HepG2 (cell line): ENCODE results near the gene CHN2. TPM values are rescaled to one million over a fixed set of nuclear protein-coding genes. Genes with fewer than 3 reads are reported as not detected.

Experiments used
- AKNA ChIP-seq: sonication (generic); formaldehyde crosslinking; IDR thresholded peaks from 2 replicates; pipeline ENCODE4 v1.4.0; 2020; ENCODE audit warnings: missing genetic modification reagents, borderline replicate concordance
- CSRNP2 ChIP-seq: sonication (generic); formaldehyde crosslinking; conservative IDR thresholded peaks from 2 replicates; pipeline ENCODE4 v1.8.0; 2022; ENCODE audit warnings: low read depth, missing genetic modification reagents
- FOXO1 ChIP-seq: sonication (generic); formaldehyde crosslinking; IDR thresholded peaks from 2 replicates; pipeline ENCODE4 v1.4.0; 2020; ENCODE audit warnings: missing genetic modification reagents
- MEIS1 ChIP-seq: sonication (generic); formaldehyde crosslinking; IDR thresholded peaks from 2 replicates; pipeline ENCODE4 v1.9.0; 2021; ENCODE audit warnings: mild to moderate bottlenecking, missing genetic modification reagents, moderate library complexity, borderline replicate concordance
- NCOA2 ChIP-seq: sonication (generic); formaldehyde crosslinking; IDR thresholded peaks from 2 replicates; pipeline ENCODE4 v1.8.0; 2022; ENCODE audit warnings: inconsistent platforms
- NPAS2 ChIP-seq: sonication (generic); formaldehyde crosslinking; IDR thresholded peaks from 2 replicates; pipeline ENCODE4 v1.8.0; 2022; ENCODE audit warnings: mild to moderate bottlenecking, missing genetic modification reagents, borderline replicate concordance
- NR2F6 ChIP-seq, 2 experiments: IDR thresholded peaks; 2 replicates each; pipeline ENCODE4 v1.6.1; 2016; ENCODE audit warnings: antibody characterized with exemption in 1 of 2, mild to moderate bottlenecking in 1 of 2
- POLR2G ChIP-seq: fragments of 200-400 bp; formaldehyde crosslinking; IDR thresholded peaks from 2 replicates; pipeline ENCODE4 v1.6.1; 2018; ENCODE audit warnings: mild to moderate bottlenecking, low read depth, low read length, moderate library complexity
- RBM39 ChIP-seq: fragments of 200-400 bp; formaldehyde crosslinking; IDR thresholded peaks from one replicate; pipeline ENCODE4 v1.6.1; 2018; ENCODE audit warnings: antibody characterized with exemption, mild to moderate bottlenecking, low read depth, low read length; ENCODE audit not compliant: poor library complexity, severe bottlenecking
- TSC22D2 ChIP-seq: sonication (generic); formaldehyde crosslinking; IDR thresholded peaks from 2 replicates; pipeline ENCODE4 v1.5.1; 2020; ENCODE audit warnings: missing genetic modification reagents, mild to moderate bottlenecking, borderline replicate concordance
- ZFX ChIP-seq: sonication (generic); formaldehyde crosslinking; IDR thresholded peaks from 2 replicates; pipeline ENCODE4 v1.4.0; 2020; ENCODE audit warnings: mild to moderate bottlenecking, low read depth, missing genetic modification reagents, moderate library complexity
- ZNF12 ChIP-seq: sonication (generic); formaldehyde crosslinking; IDR thresholded peaks from 2 replicates; pipeline ENCODE4 v1.5.0; 2020; ENCODE audit warnings: missing genetic modification reagents
- ZNF280D ChIP-seq: sonication (generic); formaldehyde crosslinking; IDR thresholded peaks from 2 replicates; pipeline ENCODE4 v1.5.1; 2020; ENCODE audit warnings: mild to moderate bottlenecking, missing genetic modification reagents
- ZNF503 ChIP-seq: sonication (generic); formaldehyde crosslinking; IDR thresholded peaks from 2 replicates; pipeline ENCODE4 v1.4.0; 2020; ENCODE audit warnings: missing genetic modification reagents
- ZNF768 ChIP-seq: sonication (generic); formaldehyde crosslinking; IDR thresholded peaks from 2 replicates; pipeline ENCODE4 v1.4.0; 2020; ENCODE audit warnings: missing genetic modification reagents
- ZNF781 ChIP-seq: sonication (generic); formaldehyde crosslinking; IDR thresholded peaks from 2 replicates; pipeline ENCODE4 v1.5.1; 2020; ENCODE audit warnings: borderline replicate concordance, mild to moderate bottlenecking, missing genetic modification reagents; ENCODE audit errors: not compliant biosample characterization
- ZNF891 ChIP-seq: sonication (generic); formaldehyde crosslinking; IDR thresholded peaks from 2 replicates; pipeline ENCODE4 v1.5.0; 2020; ENCODE audit warnings: mild to moderate bottlenecking, missing genetic modification reagents
- polyA plus RNA-seq, 8 experiments: library from polyadenylated mRNA; depleted of rRNA in 3 of 8; stranded (reverse) in 7 of 8; unstranded in 1 of 8; fragments of >200 nt; fragmentation: Illumina TruSeq in 4 of 8; extraction: Trizol in 4 of 8; gene quantifications; 2 replicates each; pipeline versions ENCODE4 v1.2.1 to v1.2.3, GENCODE V29; 2011 to 2016; ENCODE audit warnings: low read depth in 4 of 8, missing spikeins in 1 of 8, mixed read lengths in 1 of 8; ENCODE audit not compliant: insufficient read depth in 1 of 8
- total RNA-seq, 5 experiments: library from RNA; depleted of rRNA; stranded (reverse); fragments of >200 nt; fragmentation: Illumina TruSeq; extraction: Trizol; gene quantifications; 2 replicates each; pipeline ENCODE4 v1.2.3, GENCODE V29; 2016; ENCODE audit warnings: low read depth in 1 of 5

Gene CHN2
- total and polyA plus RNA-seq, 2 of the 13 experiments (the other 11 are each of a cell fraction or from before 2014, with no cell fraction given) = 23.5 to 30.5 TPM

GRCh38 chr7:29146057-29146706, 48.4 kb upstream of the CHN2 start, which contains the start of gene CPVL (continued):
- TF ChIP-seq MEIS1 (CRISPR knock-in tag) (no peak; the same call in 1 of the 2 replicates), ZNF12 (CRISPR knock-in tag) (no peak), ZNF891 (CRISPR knock-in tag) (no peak), NPAS2 (CRISPR knock-in tag) (no peak), ZNF280D (CRISPR knock-in tag) (no peak), ZNF781 (CRISPR knock-in tag) (peak; percentile 21), RBM39 (peak; percentile 57), ZNF503 (CRISPR knock-in tag) (0 out of 2 replicates have a peak, but pooled peaks have one; percentile 46), NCOA2 (no peak), CSRNP2 (CRISPR knock-in tag) (no peak), FOXO1 (CRISPR knock-in tag) (no peak), NR2F6 (IDR thresholded peaks at IDR 0.05) (no peak), NR2F6 (CRISPR knock-in tag; IDR thresholded peaks at IDR 0.05) (0 out of 2 replicates have a peak, but pooled peaks have one; percentile 7), ZNF768 (peak; percentile 61; the same call in 1 of the 2 replicates), TSC22D2 (CRISPR knock-in tag) (no peak), ZFX (CRISPR knock-in tag) (no peak), AKNA (no peak), POLR2G (peak; percentile 88)
